Stimulated activated CD4-positive, alpha-beta T cell treated with anti-CD3 and anti-CD28 coated beads, Interleukin-15, amount 100 ng/mL, for 1 hour (primary cell): ENCODE measurements around the gene TSGA10.
"Not testable (repeated sequence)": the region's sequence is repeated elsewhere in the genome, so short reads cannot be mapped to it uniquely, and the experiment has no call there.

ENCODE experiments used
- DNase-seq, 2 donors: peaks; one replicate each; pipeline ENCODE4 v3.0.0-alpha.2; 2020; ENCODE audit warnings: low read depth in 1 of 2, low spot score in 1 of 2

The TSGA10 gene

DNA sequence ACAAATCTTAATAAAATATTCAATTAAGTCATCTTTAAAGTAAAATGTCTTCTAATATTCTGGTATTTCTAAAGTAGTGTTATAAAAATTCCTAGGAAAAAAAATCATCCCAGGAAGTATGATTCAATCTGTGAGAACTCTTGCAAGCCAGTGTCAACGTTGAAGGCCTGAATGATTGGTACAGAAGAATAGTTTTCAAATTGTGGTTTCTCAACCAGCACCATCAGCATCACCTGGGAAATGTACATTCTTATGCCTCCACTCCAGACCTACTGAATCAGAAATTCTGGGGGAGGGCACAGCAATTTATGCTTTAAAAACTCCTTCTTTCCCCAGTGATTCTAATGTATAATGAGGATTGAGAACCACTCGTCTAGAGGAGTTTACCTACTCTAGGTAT, 75.5 kb downstream of the TSGA10 start:
- DNase-seq: no peak

DNA sequence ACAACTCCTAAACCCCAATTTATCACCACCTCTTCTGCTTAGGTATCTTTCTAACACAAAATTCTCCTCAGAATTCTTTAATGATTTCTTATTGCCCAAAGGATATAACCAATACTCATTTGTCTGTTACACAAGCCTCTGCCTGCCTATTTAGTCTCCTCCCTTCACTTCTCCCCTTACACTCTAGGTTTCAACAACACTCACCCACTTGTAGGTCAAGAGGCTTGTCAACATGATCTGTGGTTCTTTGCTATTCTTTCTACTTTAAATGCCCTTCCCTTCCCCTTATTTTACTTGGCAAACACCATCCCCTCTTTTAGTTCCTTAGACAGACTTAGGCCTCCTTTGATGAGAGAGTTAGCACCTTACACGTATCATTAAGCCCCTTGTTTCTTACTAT, 82.2 kb downstream of the TSGA10 start:
- DNase-seq: no peak

DNA sequence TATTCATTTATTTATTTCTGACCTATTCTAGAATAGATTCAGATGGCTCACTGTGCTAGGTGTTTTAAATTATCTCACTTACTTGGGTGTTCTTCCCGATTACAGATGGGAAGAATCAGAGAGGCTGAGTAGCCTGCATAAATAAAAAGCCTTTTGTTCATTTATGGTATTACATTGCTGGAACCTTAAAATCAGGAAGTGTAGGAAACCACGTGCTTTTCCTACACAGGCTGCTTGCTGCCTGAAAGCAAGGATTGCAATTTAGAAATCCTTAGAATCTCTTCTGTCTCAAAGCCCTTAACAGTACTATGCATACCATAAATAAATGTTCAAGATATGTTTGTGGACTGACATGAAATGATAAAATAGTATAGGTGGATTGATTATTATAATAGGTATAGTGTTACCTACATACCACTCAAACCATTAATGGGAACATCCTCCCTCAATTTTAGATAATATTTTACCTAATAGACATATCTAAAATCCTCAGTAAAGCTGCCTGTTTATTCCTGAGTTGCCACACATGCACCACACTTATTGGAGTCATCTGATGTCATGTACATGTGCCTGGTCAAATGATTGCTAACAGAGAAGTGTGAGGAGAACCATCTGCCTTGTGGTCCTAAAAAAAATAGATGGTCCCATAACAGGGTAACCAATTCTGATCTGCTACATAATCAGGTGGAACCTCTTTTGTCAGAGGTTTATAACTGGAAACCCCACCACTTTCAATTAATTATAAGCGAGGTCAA, 86.7 kb downstream of the TSGA10 start:
- no peak for DNase-seq

DNA sequence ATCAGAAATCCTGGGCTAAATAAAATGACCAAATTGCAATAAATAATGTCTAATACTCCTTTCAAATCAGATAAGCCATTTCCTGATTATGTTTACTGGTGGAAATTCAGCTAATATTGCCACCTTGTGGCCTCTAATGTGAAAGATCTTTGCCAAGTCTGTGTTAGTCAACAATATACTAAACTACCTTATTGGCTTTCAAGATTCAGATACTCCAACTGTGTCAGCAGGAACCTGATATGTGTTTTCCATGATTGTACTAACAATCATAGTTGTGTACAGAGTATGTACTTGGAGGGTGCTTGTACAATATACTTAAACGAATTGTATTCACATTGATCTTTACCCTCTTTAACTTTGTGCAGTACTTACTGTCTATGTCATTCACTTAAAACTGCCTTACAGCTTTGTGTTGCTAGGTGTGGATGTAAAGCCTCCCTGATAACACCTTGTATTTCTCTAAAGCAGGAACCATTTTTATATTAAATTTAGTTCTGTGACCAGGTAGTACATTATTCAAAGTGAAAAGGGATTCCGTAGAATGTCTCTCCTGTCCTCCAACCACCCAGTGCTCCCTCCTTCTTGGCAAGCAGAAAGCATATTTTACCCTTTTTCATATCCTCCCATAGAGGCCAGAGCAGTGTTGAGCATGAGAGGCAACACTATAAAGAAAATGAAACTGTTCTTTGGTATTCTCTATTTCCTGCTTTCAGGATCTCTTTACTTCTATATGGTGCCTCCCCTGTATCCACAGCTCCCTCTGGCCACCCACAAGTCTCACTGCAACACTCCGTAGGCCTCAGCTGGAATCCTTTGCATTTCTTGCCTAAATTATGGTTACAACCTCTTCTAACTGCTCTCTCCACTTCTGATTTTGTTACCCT, 88.4 kb downstream of the TSGA10 start:
- no peak for DNase-seq

DNA sequence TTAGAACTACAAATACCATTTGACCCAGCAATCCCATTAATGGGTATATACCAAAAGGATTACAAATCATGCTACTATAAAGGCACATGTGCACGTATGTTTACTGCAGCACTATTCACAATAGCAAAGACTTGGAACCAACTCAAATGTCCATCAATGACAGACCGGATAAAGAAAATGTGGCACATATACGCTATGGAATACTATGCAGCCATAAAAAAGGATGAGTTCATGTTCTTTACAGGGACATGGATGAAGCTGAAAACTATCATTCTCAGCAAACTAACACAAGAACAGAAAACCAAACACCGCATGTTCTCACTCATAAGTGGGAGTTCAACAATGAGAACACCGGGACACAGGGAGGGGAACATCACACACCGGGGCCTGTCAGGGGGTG, 105.6 kb downstream of the TSGA10 start:
- not testable (repeated sequence) for DNase-seq

DNA sequence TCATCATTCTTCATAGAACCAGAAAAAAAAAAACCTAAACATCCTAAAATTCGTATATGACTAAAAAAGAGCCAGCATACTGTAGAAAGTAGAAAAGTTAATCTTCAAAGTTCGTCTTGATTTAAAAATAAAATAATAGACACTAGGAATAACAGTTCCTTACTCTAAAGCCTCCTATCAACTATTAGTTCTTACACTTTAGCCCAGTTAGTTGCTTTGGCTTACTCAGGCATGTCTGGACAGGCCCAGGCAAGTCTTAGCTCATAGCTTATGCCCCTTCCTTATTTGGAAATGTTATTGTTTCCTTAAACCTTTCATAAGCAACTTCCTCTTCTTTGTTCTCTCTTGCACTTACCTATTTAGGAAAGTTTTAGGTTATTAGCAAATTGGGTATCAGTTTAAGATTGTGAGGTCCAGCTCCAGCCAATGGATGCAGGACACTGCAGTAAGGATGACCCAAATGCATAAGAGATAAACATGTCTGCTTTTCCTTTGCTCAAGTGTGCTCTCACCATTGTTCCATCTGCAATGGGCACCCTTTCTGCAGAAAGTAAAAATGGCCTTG, 113.9 kb downstream of the TSGA10 start:
- DNase-seq: not testable (repeated sequence)

DNA sequence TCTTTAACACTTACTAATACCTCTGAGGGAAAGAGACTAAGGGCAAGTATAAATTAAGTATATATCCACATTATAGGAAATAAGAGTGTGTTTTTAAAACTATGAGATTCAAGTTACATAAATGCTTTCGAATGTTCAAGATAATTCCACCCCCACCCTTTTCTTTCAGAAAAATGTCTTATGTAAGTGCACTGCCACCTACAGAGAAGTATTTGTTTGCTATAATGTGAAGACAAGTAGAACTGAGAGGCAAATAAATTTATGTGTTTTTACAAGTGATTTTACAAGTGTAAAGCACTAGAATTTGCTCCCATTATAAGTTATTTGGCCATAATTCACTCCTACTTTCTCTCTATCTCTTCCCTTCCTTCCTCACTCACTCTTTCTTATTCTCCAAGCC, 118.8 kb downstream of the TSGA10 start:
- no peak for DNase-seq

DNA sequence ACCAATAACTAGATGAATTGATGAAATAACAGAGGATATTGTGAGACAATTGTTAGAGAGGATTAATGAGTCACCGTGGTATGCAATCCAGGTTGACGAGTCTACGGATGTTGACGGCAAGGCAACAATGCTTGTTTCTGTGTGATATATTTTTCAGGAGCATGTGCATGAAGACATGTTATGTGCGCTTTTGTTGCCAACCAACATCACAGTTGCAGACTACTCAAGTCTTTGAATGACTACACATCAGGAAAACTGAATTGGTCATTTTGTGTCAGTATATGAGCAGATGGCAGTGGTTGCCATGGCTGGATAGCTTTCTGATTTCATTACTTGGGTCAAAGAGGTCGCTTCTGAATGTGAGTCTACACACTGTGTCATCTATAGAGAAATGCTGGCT, 122.0 kb downstream of the TSGA10 start:
- DNase-seq: no peak

DNA sequence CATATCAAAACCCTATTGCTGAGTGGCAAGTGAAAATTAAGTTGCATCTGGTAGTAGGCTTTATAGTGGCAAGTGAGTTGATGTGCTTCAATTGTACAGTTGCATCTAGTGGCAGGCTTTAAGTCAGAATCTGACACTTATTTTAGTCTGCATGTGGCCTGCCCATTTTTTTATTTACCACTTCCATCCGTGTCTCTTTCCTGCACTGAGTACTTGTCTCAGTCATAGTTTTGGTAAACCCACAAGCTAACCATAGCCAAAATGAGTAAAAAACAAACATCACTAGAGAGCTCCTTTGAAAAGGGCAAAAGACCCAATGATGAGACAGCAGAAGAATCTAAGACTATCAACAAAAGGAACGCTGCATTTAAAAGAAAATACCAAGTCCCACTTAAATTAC, 122.7 kb downstream of the TSGA10 start:
- no peak for DNase-seq

DNA sequence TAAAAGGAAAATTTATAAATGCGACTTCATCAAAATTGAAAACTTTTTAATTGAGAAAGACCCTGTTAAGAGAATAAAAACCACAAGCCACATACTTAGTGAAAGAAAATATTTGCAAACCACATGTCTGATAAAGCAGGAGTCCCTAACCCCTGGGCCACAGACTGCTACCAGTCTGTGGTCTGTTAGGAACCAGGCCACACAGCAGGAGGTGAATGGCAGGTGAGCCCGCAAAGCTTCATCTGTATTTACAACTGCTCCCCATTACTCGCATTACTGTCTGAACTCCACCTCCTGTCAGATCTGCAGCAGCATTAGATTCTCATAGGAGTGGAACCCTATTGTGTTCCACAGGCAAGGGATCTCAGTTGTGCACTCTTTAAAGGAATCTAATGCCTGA, 123.3 kb downstream of the TSGA10 start:
- DNase-seq: no peak

DNA sequence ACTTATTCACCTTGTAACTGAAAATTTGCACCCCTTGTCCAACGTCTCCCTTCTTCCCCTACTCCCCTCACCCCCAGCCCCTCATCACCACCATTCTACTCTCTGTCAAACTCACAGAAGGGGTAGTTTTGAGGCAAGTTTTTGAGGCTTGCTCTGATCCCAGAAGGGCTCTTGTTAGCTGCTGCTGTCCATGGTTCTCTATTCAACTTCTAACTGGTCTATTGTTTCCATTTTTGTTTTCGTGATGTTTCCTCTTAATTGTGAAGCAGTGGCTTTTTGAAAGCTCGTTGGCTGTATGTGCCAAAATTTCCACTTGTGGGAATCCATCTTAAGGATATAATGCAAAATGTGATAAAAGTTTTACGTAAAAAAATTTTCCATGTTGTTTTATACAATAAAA, 126.2 kb downstream of the TSGA10 start:
- no peak for DNase-seq

DNA sequence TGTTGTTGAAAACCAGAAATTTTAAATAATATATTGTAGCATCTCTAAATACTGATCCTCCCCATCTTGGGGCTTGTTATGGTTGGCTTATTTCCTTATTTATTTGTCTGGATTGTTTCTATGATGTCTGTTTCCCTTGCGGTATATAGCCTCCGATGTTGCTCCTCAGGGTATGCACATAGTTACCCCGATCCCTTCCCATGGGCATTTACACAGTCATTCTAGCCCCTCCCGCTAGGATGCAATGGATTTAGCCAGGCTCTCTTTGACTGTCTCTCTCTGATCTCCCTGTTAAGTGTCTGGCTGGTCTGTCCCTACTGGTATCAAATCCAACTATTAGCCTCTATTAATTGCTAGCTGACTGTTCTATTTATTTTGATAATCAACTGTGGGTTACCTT, 126.9 kb downstream of the TSGA10 start:
- no peak for DNase-seq

DNA sequence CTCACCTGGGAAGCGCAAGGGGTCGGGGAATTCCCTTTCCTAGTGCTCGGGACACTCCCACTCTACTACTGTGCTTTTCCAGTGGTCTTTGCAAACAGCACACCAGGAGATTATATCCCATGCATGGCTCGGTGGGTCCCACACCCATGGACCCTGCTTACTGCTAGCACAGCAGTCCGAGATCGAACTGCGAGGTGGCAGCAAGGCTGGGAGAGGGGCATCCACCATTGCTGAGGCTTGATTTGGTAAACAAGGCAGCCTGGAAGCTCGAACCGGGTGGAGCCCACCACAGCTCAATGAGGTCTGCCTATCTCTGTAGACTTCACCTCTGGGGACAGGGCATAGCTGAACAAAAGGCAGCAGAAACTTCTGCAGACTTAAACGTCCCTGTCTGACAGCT, 154.0 kb downstream of the TSGA10 start:
- no peak for DNase-seq

DNA sequence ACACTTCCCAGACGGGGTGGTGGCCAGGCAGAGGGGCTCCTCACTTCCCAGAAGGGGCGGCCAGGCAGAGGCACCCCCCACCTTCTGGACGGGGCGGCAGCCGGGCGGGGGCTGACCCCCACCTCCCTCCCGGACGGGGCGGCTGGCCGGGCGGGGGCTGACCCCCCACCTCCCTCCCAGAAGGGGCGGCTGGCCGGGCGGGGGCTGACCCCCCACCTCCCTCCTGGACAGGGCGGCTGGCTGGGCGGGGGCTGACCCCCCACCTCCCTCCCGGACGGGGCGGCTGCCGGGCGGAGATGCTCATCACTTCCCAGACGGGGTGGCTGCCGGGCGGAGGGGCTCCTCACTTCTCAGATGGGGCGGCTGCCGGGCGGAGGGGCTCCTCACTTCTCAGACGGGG, 166.0 kb downstream of the TSGA10 start:
- not testable (repeated sequence) for DNase-seq

DNA sequence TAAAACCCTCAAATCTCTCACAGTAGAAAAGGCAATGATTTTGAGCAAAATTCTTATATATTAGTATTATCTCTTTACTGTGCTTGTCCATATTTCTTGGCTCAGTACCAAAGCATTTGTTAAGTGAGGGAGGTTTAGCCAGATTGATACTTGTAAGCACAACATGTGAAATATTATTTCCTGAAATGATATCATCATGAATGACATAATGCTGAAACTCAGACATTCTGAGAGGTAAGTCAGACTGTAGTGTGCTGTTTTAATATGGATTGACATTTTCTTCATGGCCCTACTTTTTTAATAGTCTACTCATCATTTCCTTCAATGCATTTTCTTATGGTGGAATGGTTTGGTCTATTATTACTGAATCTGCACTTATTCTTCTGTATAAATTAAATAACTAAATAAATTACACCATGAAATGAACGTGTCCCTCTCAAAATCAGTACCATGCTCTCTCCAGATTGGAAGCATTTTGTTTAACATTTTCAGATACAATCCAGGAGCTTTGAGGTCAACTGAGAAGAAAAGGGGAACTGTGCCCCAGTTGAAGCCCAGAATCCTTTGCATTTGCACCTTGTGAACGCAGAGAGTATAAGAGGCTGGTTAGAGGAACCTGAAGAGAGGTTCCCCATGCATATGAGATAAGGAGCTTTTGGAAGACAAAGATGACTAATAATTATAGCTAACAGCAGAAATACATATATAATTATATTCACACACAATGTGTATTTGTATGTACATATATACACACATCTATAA, 168.7 kb downstream of the TSGA10 start:
- DNase-seq: no peak

DNA sequence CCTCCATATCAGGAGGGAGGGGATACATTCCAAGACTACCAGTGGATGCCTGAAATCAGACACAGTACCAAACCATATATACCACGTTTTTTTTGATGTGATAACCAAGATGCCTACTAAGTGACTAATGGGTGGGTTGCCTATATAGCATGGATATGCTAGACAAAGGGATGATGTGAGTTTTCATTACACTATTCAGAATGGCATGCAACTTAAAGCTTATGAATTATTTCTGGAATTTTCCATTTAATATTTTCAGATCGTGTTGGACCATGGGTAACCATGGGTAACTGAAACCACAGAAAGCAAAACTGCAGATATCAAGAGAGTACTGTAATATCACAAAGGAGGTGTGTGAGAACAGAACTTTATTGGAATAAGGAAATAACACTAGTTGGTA, 179.1 kb downstream of the TSGA10 start:
- no peak for DNase-seq

DNA sequence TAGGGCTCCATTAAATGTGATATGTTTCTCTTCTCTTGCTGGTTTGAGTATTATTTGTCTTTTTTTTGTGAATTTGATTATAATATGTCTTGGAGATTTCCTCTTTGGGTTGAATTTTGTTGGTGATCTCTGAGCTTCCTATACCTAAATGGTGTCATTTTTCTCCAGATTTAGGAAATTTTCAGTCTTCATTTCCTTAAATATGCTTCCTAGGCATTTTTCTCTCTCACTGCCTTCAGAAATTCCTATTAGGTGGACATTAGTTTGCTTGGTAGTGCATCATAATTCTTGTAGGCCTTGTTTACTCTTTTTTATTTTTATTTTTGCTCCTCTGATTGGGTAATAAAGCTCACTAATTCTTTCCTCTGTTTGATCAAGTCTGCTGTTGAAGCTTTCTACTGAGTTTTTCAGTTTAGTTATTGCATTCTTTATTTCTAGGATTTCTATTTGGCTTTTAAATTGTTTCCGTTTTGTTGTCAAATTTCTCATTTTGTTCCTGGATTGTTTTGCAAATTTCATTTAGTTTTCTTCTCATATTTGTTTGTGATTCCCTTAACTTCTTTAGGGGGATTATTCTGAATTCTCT, 182.1 kb downstream of the TSGA10 start:
- no peak for DNase-seq

DNA sequence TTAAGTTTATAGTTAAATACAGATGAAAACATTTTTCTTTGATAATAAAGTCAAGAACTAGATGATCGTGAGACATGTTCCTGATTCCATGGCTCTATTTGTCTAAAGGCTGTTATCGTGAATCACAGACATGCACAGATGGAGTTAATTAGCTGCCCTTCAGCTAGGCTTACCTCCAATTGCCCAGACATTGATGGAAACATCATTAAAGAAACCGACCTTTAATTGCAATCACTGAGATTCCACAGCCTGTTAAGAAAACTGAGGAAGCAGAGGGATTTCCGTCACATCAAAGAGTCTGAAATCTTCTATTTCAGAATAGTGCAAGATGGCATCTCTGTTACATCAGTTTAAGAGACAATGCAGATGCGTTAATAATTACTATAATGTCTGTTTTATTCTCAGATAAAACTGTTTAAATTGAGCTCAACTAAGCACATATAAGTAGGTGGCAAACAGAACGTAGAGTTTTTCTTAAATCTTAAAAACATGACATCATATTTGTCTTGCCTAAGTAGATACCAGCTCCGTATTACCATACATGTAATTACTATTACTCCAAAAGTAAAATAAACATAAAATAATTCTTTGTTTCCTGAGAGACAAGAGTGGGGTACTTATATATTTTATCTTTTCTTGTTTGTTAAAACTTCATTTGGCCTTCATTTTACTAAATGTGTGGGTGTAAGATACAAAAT, 194.8 kb downstream of the TSGA10 start:
- DNase-seq: no peak

DNA sequence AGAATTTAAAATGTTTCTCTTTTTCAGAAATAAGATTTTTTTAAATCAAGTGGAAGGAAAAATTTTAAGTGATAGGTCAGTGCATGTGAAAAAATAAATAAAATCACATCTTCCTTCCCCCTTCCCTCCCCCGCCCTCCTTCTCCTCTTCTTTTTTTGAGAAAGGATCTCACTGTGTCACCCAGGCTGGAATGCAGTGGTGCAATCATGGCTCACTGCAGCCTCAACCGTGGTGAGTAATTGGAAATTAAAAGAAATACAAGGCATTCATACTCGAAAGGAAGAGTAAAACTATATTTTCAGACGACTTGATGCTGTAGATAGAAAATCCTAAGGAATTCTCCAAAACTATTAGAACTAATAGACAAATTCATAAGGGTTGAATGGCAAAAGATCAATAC, 201.8 kb downstream of the TSGA10 start:
- no peak for DNase-seq

DNA sequence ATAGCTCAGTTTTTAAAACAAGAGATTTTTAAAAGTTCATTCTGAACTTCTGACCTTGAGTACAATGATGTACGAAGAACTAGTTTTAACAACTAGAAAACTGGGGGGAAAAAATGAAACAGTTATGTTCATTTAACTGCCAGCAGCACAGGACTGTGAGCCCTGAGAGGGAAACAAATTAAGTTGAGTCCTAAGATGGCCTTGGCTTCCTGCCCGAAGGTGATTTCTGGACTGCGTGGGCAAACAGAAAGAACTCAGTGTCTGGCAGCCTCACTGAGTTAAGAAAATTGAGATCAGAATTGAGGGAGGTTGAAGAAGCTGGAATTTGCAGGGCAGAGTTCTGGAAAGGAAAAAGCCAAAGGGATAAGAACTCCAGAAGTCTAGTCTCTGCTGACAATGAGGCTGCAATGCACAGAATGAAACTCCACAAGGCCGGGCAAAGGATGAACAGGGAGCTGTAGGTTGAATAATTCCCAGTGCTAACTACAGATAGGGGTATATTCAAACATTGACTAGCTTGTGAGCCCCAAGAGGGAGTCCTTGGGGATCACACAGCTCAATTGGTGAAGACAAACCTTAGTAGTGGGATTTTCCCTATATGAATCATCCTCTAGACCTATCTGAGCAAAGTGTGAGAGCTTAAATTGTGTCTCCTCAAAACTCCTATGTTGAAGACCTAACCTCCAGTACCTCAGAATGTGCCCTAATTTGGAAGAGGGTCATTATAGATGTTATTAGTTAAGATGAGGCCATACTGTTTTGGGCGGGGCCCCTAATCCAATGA, 205.6 kb downstream of the TSGA10 start:
- DNase-seq: no peak
